ENCODE data around the gene MTAP. TPM values are rescaled to one million over a fixed set of nuclear protein-coding genes. Genes with fewer than 3 reads are reported as not detected.

Gene MTAP
- total RNA-seq, 1 donor from 2014 or later = 37.2 TPM

DNA sequence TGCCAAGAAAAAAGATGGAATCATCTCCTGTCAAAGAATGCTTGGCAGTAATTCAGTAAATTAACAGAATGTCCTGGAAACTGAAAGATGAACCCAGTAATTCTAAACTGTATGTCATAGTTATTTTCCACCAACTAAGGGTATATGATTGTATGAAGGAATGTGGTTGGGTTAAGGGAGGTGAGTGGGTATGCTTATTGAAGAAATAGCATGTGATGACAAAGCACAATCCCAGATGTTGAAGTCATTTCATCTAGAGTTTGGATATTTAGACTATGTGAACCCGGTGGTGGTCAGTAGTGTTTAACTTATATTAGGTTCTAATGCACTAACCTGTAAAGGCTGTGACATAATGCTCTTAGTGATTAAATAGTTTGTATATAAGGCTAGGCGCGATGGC is 104.4 kb downstream of the MTAP start:
- no peaks in the 10 kb centered on the region for H3K27me3 Mint-ChIP-seq (ENCODE audit: unreplicated experiment)
- no peak overlapping the region for H3K27ac Mint-ChIP-seq (ENCODE audit: unreplicated experiment)
- TF ChIP-seq, protein P1, sequence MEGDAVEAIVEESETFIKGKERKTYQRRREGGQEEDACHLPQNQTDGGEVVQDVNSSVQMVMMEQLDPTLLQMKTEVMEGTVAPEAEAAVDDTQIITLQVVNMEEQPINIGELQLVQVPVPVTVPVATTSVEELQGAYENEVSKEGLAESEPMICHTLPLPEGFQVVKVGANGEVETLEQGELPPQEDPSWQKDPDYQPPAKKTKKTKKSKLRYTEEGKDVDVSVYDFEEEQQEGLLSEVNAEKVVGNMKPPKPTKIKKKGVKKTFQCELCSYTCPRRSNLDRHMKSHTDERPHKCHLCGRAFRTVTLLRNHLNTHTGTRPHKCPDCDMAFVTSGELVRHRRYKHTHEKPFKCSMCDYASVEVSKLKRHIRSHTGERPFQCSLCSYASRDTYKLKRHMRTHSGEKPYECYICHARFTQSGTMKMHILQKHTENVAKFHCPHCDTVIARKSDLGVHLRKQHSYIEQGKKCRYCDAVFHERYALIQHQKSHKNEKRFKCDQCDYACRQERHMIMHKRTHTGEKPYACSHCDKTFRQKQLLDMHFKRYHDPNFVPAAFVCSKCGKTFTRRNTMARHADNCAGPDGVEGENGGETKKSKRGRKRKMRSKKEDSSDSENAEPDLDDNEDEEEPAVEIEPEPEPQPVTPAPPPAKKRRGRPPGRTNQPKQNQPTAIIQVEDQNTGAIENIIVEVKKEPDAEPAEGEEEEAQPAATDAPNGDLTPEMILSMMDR (IDR thresholded peaks at IDR 0.05; ENCODE audit: unreplicated experiment) = no peak
- H3K36me3 Mint-ChIP-seq (ENCODE audit: low read depth, unreplicated experiment) = peaks cover 26% of the 10 kb centered on the region
- H3K4me1 Mint-ChIP-seq (ENCODE audit: unreplicated experiment) = peaks cover 7% of the 10 kb centered on the region
- DNase-seq (ENCODE audit: low spot score) = no peak
- H3K4me3 Mint-ChIP-seq (ENCODE audit: unreplicated experiment) = no peak overlapping the region
- H3K9me3 Mint-ChIP-seq (ENCODE audit: unreplicated experiment) = no peaks in the 10 kb centered on the region

DNA sequence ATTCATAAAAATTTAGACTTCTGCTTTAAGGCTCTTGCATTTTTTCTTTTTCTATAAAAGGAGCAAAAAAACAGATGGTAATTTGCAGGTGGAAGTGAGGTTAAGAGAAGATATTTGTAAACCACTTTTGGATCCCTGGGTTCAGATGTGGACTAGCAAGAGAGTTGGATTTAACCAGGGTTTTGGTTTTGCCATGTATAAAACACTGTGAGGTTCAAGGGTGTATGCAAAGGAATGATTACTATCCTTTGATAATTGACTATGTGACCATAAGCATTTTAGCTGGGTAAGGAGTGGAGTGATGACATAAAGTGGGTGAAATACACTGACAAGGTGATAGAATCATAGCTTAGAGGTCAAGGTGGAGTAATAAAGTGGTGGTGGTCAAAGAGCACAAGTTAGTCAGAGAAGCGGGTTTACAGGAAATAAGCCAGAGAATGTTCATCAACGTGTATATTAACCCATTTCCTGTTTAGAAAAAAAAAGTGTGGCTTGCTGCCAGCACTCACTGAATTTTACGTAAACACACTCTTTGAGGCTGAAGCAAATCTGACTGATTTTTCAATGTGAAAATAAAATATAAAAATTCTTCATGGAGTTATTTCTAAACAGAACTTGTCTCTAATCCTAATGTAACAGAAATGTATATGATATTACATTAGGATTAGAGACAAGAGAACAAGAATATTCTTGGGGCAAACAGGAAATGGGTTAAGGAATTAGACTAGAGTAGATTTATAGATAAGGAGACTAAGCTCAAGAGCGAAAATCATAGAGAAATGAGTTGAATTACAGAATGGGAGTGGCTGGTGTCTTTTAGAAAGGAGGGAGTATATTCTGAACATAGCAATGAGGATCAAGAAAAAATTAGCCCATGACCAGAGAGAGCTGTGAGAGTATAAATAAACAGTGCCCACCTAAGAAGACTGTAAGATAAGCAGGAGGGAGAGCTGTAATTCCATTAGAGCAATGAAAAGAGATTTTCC is 117.2 kb downstream of the MTAP start:
- H3K27me3 Mint-ChIP-seq (ENCODE audit: unreplicated experiment) = no peaks in the 10 kb centered on the region
- no peak for DNase-seq (ENCODE audit: low spot score)

DNA sequence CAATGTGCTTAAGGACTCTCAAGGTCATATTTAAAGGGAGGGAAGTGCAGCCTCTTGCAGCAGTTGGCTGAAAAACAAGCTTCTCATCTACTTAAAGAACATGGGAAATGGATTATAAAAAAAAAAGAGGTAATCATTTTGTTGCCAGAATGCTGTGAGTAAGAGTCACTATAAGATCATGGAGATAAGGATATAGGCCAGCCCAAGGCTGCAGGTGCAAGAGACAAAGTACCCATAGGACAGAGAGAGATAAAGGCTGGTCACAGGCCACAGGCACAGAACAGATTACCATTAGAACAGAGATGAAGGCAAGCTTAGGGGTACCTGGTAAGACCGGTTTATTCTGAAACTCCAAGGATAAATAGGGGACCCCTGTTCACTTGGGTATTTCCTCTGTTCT is 121.3 kb downstream of the MTAP start:
- H3K27ac Mint-ChIP-seq (ENCODE audit: unreplicated experiment) = no peak overlapping the region
- TF ChIP-seq, protein P1 (IDR thresholded peaks at IDR 0.05; ENCODE audit: unreplicated experiment) = no peak
- no peaks in the 10 kb centered on the region for H3K9me3 Mint-ChIP-seq (ENCODE audit: unreplicated experiment)
- H3K27me3 Mint-ChIP-seq (ENCODE audit: unreplicated experiment) = no peaks in the 10 kb centered on the region
- no peak overlapping the region for H3K4me3 Mint-ChIP-seq (ENCODE audit: unreplicated experiment)
- no peaks in the 10 kb centered on the region for H3K36me3 Mint-ChIP-seq (ENCODE audit: low read depth, unreplicated experiment)
- DNase-seq (ENCODE audit: low spot score) = no peak
- peaks cover 8% of the 10 kb centered on the region for H3K4me1 Mint-ChIP-seq (ENCODE audit: unreplicated experiment)

More for the DNA sequence above, 117.2 kb downstream of the MTAP start:
- H3K27ac Mint-ChIP-seq (ENCODE audit: unreplicated experiment) = no peak overlapping the region
- TF ChIP-seq, protein P1 (IDR thresholded peaks at IDR 0.05; ENCODE audit: unreplicated experiment) = no peak
- peaks cover 8% of the 10 kb centered on the region for H3K4me1 Mint-ChIP-seq (ENCODE audit: unreplicated experiment)
- no peaks in the 10 kb centered on the region for H3K9me3 Mint-ChIP-seq (ENCODE audit: unreplicated experiment)
- H3K4me3 Mint-ChIP-seq (ENCODE audit: unreplicated experiment) = no peak overlapping the region
- no peaks in the 10 kb centered on the region for H3K36me3 Mint-ChIP-seq (ENCODE audit: low read depth, unreplicated experiment)

GRCh38 chr9:21927752-21928151 is 125.3 kb downstream of the MTAP start:
- H3K27ac Mint-ChIP-seq (ENCODE audit: unreplicated experiment) = no peak overlapping the region
- TF ChIP-seq, protein P1 (IDR thresholded peaks at IDR 0.05; ENCODE audit: unreplicated experiment) = no peak
- no peak for DNase-seq (ENCODE audit: low spot score)
- no peak overlapping the region for H3K4me3 Mint-ChIP-seq (ENCODE audit: unreplicated experiment)
- H3K4me1 Mint-ChIP-seq (ENCODE audit: unreplicated experiment) = no peaks in the 10 kb centered on the region
- H3K27me3 Mint-ChIP-seq (ENCODE audit: unreplicated experiment) = peaks cover 2% of the 10 kb centered on the region
- H3K36me3 Mint-ChIP-seq (ENCODE audit: low read depth, unreplicated experiment) = no peaks in the 10 kb centered on the region
- no peaks in the 10 kb centered on the region for H3K9me3 Mint-ChIP-seq (ENCODE audit: unreplicated experiment)

DNA sequence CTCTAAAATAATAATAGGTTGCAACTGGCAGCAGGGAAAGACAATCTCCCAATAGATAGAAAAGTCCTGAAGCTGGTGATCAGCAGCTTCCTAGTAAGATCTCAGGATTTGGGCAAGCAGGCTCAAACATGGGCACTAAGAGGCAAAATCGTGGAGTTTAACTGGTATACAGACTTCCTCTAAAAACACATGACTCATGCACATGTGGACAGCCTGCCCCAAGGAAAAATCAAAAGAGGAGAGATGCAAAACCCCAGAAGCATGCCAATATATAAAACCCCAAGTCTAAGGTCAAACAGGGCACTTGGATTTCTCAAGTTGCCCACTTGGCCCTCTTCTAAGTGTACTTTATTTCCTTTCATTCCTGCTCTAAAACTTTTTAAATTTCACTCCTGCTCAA is 129.0 kb downstream of the MTAP start:
- Mint-ChIP-seq H3K36me3 (ENCODE audit: low read depth, unreplicated experiment) (no peaks in the 10 kb centered on the region), H3K9me3 (ENCODE audit: unreplicated experiment) (no peaks in the 10 kb centered on the region), H3K4me3 (ENCODE audit: unreplicated experiment) (no peak overlapping the region), H3K4me1 (ENCODE audit: unreplicated experiment) (no peaks in the 10 kb centered on the region), H3K27ac (ENCODE audit: unreplicated experiment) (no peak overlapping the region), H3K27me3 (ENCODE audit: unreplicated experiment) (peaks cover 2% of the 10 kb centered on the region)
- TF ChIP-seq, protein P1 (IDR thresholded peaks at IDR 0.05; ENCODE audit: unreplicated experiment) = no peak
- DNase-seq (ENCODE audit: low spot score) = no peak

All from endothelial cell (in vitro differentiated cells).